GM12878 (cell line): ENCODE results near the gene SYNGR2. TPM values are rescaled to one million over a fixed set of nuclear protein-coding genes. Genes with fewer than 3 reads are reported as not detected.

ENCODE experiments used
- ATAC-seq: fragments of 200-7000 bp; cut with Tn5 transposase; 3 replicates; pipeline ENCODE4 v1.9.1; 2020; ENCODE audit warnings: mild to moderate bottlenecking, moderate library complexity
- BruUV-seq: library from RNA; stranded (reverse); fragments of 400-500 nt; replicated peaks from 2 replicates; lab custom pipeline; 2021; lab: Mats Ljungman, UMichigan
- CTCF ChIA-PET: fragments of 300-600 bp; sonication (Branson Sonifier 250); formaldehyde crosslinking; extraction: SDS; loops from one replicate; lab custom pipeline; 2021; ENCODE audit warnings: inconsistent platforms; lab: Yijun Ruan, JAX
- POLR2A ChIA-PET: fragments of 350-600 bp; formaldehyde crosslinking; extraction: SDS; loops from one replicate; lab custom pipeline; 2021; ENCODE audit warnings: inconsistent platforms; lab: Charles Lee
- RAD21 ChIA-PET: fragments of 300-600 bp; sonication (Branson Sonifier 250); formaldehyde crosslinking; loops from one replicate; lab custom pipeline; 2023; ENCODE audit warnings: antibody characterized with exemption; ENCODE audit not compliant: unreplicated experiment; lab: Charles Lee
- SMC1A ChIA-PET: fragments of 300-600 bp; sonication (Branson Sonifier 250); formaldehyde crosslinking; loops from one replicate; lab custom pipeline; 2023; ENCODE audit not compliant: unreplicated experiment, uncharacterized antibody; lab: Charles Lee
- DNase-seq: peaks from one replicate; pipeline ENCODE4 v3.0.0-alpha.2; 2011; ENCODE audit warnings: low read depth, low spot score
- FAIRE-seq: peaks from 3 replicates; lab custom pipeline; 2011; peaks lifted over from hg19 to GRCh38; lab: Jason Lieb, UNC
- H2AFZ ChIP-seq: 2 replicates; pipeline ENCODE4 v1.6.0; 2011; ENCODE audit warnings: low read depth, low read length, control low read depth; ENCODE audit not compliant: control insufficient read depth
- H3K27ac ChIP-seq: 2 replicates; pipeline ENCODE4 v1.5.1; 2011; ENCODE audit warnings: control low read depth; ENCODE audit not compliant: control insufficient read depth, insufficient read depth
- H3K27me3 ChIP-seq, 2 experiments: replicated peaks in 1 of 2; 2 replicates each; pipeline versions ENCODE4 v1.6.0 to v1.6.1; 2011; ENCODE audit warnings: low read length in 1 of 2; ENCODE audit not compliant: control insufficient read depth in 2 of 2, insufficient read depth in 2 of 2
- H3K36me3 ChIP-seq, 2 experiments: 2 replicates each; pipeline ENCODE4 v1.5.1; 2011; ENCODE audit warnings: low read length in 1 of 2; ENCODE audit not compliant: control insufficient read depth in 2 of 2, insufficient read depth in 2 of 2
- H3K4me1 ChIP-seq: 2 replicates; pipeline ENCODE4 v1.6.1; 2011; ENCODE audit warnings: mild to moderate bottlenecking, low read length, moderate library complexity, mixed read lengths; ENCODE audit not compliant: control insufficient read depth, insufficient read depth
- H3K4me2 ChIP-seq: 2 replicates; pipeline ENCODE4 v1.6.0; 2011; ENCODE audit warnings: control low read depth; ENCODE audit not compliant: control insufficient read depth, insufficient read depth
- H3K4me3 ChIP-seq: fragments of 200-600 bp; sonication (generic); 2 replicates; pipeline ENCODE4 v1.5.1; 2016
- H3K79me2 ChIP-seq: 2 replicates; pipeline ENCODE4 v1.6.0; 2011; ENCODE audit warnings: low read length; ENCODE audit not compliant: control insufficient read depth, insufficient read depth
- H3K9ac ChIP-seq: 2 replicates; pipeline ENCODE4 v1.8.0; 2011; ENCODE audit warnings: low read length, control low read depth, mixed read lengths; ENCODE audit not compliant: control insufficient read depth, insufficient read depth
- H3K9me3 ChIP-seq: replicated peaks from 3 replicates; pipeline ENCODE4 v1.5.1; 2011; ENCODE audit warnings: mild to moderate bottlenecking, low read length; ENCODE audit not compliant: control insufficient read depth, insufficient read depth
- H4K20me1 ChIP-seq: 2 replicates; pipeline ENCODE4 v1.6.0; 2011; ENCODE audit not compliant: control insufficient read depth, insufficient read depth
- CBX5 ChIP-seq: sonication (generic); IDR thresholded peaks from 2 replicates; pipeline ENCODE4 v1.6.1; 2016; ENCODE audit warnings: low read depth, moderate library complexity, mild to moderate bottlenecking, inconsistent platforms
- DPF2 ChIP-seq: fragments of 450-650 bp; IDR thresholded peaks from 2 replicates; pipeline ENCODE4 v1.6.1; 2017; ENCODE audit warnings: mild to moderate bottlenecking
- EGR1 ChIP-seq, 2 experiments: IDR thresholded peaks; 1 replicate in 1 of 2; 2 replicates in 1 of 2; pipeline ENCODE4 v1.6.1; 2011 to 2012; ENCODE audit warnings: low read depth in 2 of 2, low read length in 2 of 2, borderline replicate concordance in 1 of 2, mild to moderate bottlenecking in 1 of 2, moderate library complexity in 1 of 2
- HDGF ChIP-seq: fragments of 450-650 bp; IDR thresholded peaks from 2 replicates; pipeline ENCODE4 v1.6.1; 2016; ENCODE audit warnings: antibody characterized with exemption
- POLR2A ChIP-seq: IDR thresholded peaks from 2 replicates; pipeline ENCODE4 v1.6.1; 2011; ENCODE audit warnings: low read depth, mild to moderate bottlenecking, low read length
- YY1 ChIP-seq: IDR thresholded peaks from 2 replicates; pipeline ENCODE4 v1.6.1; 2011; ENCODE audit warnings: low read depth, mild to moderate bottlenecking, low read length
- WGBS: methylation state at CpG from one replicate; pipeline ENCODE4 v1.1.6; 2016; ENCODE audit warnings: low lambda C conversion rate; ENCODE audit not compliant: insufficient replicate concordance, insufficient coverage; ENCODE audit errors: missing lambda C conversion rate; 5-methylcytosine and 5-hydroxymethylcytosine counted together
- in situ Hi-C: fragments of 300-500 bp; cut with MboI; formaldehyde crosslinking; loops from 9 replicates; pipeline ENCODE4 v1.14.3; 2018; ENCODE audit warnings: mixed read lengths
- intact Hi-C: fragments of 100-400 bp; cut with micrococcal nuclease; formaldehyde crosslinking; loops from one replicate; pipeline ENCODE4 v1.14.2; 2022; ENCODE audit not compliant: unreplicated experiment
- polyA plus RNA-seq, 11 experiments: library from polyadenylated mRNA; depleted of rRNA in 4 of 11; unstranded in 6 of 11; stranded (reverse) in 5 of 11; fragments of >200 nt; fragmentation: Nextera tagmentation in 4 of 11; fragmentation: Illumina TruSeq in 1 of 11; extraction: Ambion mirVana in 4 of 11; extraction: Trizol in 1 of 11; gene quantifications; 1 replicate in 1 of 11; 2 replicates in 10 of 11; pipeline versions ENCODE4 v1.2.1 to v1.2.3, GENCODE V29; 2011 to 2016; ENCODE audit warnings: inconsistent platforms in 2 of 11, missing spikeins in 2 of 11, low read depth in 1 of 11
- total RNA-seq, 4 experiments: library from RNA; depleted of rRNA in 3 of 4; stranded (reverse); fragments of >200 nt in 3 of 4; fragmentation: Illumina TruSeq in 1 of 4; extraction: Trizol in 1 of 4; gene quantifications; 2 replicates each; pipeline versions ENCODE4 v1.2.1 to v1.2.3, GENCODE V29; 2013 to 2021
- TF ChIP-seq, protein P1 (sequence below): fragments of 450-650 bp; IDR thresholded peaks from 2 replicates; pipeline ENCODE4 v1.6.1; 2016; ENCODE audit warnings: mild to moderate bottlenecking

The SYNGR2 gene
- total and polyA plus RNA-seq, 10 of the 15 experiments (the other 5 are each of a cell fraction or from before 2014, with no cell fraction given): 4.4 to 529 (median 261) TPM

DNA sequence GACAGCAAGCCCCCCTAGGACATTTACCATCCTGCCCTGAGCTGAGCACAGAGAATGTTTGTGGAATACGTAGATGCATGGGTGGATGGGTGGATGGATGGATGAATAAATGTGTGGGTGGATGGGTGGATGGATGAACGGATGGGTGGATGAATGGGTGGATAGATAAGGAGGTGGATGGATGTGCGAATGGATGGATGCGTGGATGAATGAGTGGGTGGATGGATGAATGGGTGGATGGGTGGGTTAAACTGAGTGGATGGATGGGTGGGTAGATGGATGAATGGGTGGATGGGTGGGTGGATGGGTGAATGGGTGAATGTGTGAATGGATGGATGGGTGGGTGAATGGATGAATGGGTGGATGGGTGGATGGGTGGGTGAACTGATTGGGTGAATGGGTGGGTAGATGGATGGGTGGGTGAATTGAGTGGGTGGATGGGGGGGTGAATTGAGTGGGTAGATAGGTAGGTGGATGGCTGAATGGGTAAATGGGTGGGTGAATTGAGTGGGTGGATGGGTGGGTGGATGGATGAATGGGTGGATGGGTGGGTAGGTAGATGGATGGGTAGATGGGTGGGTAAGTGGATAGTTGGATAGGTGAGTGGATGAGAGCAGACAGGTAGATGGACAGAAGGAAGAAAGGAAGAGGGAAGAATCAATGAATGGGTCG lies 45.0 kb upstream of the SYNGR2 start:
- FAIRE-seq: no peak
- H3K4me3 ChIP-seq: peak overlapping the region; percentile 70; the same call in 1 of the 2 replicates
- SMC1A ChIA-PET: interaction anchor here (1.0 to 2.4 kb wide), 3 partner anchors 11 to 60 kb away, joined by 3 to 14 read pairs (median 3); no protein-coding TSS in a partner anchor

More for the DNA sequence above, 45.0 kb upstream of the SYNGR2 start:
- DNase-seq: no peak
- Histone ChIP-seq H3K4me2 (peak overlapping the region; percentile 100), H4K20me1 (no peaks in the 10 kb centered on the region), H3K79me2 (peaks cover 77% of the 10 kb centered on the region), H3K27ac (peak overlapping the region; percentile 95; the same call in 1 of the 2 replicates), H3K9ac (no peak overlapping the region), H3K27me3 (no peaks in the 10 kb centered on the region), H2AFZ (no peak overlapping the region), H3K36me3 (peaks cover 14 to 19% of the 10 kb centered on the region in 2 experiments), H3K4me1 (peaks cover 61% of the 10 kb centered on the region), H3K9me3 (no peaks in the 10 kb centered on the region)
- CTCF ChIA-PET: interaction anchor here (2.1 to 12.7 kb wide), 3 partner anchors 13 to 52 kb away, joined by 5 to 100 read pairs (median 66); no protein-coding TSS in a partner anchor
- ATAC-seq: no peak
- BruUV-seq: TSS peak; percentile 41
- TF ChIP-seq DPF2: no peak
- TF ChIP-seq POLR2A: no peak
- no peak for TF ChIP-seq YY1
- TF ChIP-seq HDGF: 0 out of 2 replicates have a peak, but pooled peaks have one; percentile 19
- TF ChIP-seq, protein P1, sequence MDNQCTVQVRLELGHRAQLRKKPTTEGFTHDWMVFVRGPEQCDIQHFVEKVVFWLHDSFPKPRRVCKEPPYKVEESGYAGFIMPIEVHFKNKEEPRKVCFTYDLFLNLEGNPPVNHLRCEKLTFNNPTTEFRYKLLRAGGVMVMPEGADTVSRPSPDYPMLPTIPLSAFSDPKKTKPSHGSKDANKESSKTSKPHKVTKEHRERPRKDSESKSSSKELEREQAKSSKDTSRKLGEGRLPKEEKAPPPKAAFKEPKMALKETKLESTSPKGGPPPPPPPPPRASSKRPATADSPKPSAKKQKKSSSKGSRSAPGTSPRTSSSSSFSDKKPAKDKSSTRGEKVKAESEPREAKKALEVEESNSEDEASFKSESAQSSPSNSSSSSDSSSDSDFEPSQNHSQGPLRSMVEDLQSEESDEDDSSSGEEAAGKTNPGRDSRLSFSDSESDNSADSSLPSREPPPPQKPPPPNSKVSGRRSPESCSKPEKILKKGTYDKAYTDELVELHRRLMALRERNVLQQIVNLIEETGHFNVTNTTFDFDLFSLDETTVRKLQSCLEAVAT: no peak
- TF ChIP-seq CBX5: no peak
- peak in 1 of 2 experiments; percentile 27; a peak in 1 of 3 replicates for TF ChIP-seq EGR1 (IDR thresholded peaks at IDR 0.05; ENCODE audit: borderline replicate concordance in 1 of 2, low read depth in 2 of 2, low read length in 2 of 2)
- RAD21 ChIA-PET: interaction anchor here (1.2 to 3.2 kb wide), 3 partner anchors 11 to 53 kb away, joined by 6 to 29 read pairs (median 26); no protein-coding TSS in a partner anchor
- intact Hi-C loops (no loop called here), in situ Hi-C loops (no loop called here)
- POLR2A ChIA-PET: interaction anchor here (0.6 to 8.0 kb wide), 6 partner anchors 11 to 83 kb away, joined by 3 to 85 read pairs (median 6); partner anchors contain the start of gene SYNGR2
- 92% methylated on average over 5 of the region's 5 CpGs for WGBS
